GM12864 (cell line): ENCODE data around the gene FAM136A.

ENCODE experiments used
- DNase-seq: peaks from one replicate; pipeline ENCODE4 v3.0.0-alpha.2; 2011; ENCODE audit warnings: low read depth
- H3K4me3 ChIP-seq: 2 replicates; pipeline ENCODE4 v1.5.1; 2011; ENCODE audit warnings: mild to moderate bottlenecking, low read depth, low read length, control low read depth
- CTCF ChIP-seq: IDR thresholded peaks from 2 replicates; pipeline ENCODE4 v1.5.1; 2011; ENCODE audit warnings: low read depth, mild to moderate bottlenecking, moderate library complexity, low read length, control low read depth, inconsistent platforms; ENCODE audit errors: missing control alignments

Gene FAM136A

GRCh38 chr2:70261501-70261900 lies 40.4 kb downstream of the FAM136A start:
- H3K4me3 ChIP-seq = no peak overlapping the region
- no peak for DNase-seq
- no peak for TF ChIP-seq CTCF

DNA sequence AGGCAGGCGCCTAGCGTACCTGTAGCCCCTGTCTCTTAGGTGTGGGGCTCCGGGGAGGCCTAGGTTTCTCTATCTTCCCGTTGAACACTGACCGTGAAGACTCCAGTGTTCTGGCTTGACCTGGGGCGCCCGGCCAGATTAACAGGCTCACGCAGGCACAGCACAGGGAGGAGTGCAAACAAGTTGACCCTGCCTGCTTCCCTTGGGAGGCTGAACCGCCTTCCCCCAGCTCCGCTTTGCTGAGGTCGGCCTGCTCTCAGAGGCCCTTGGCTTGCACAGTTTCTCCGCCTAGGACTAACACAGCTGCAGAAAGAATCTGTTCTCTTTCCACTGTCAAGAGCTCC lies 43.4 kb downstream of the FAM136A start:
- DNase-seq = no peak
- TF ChIP-seq CTCF = no peak

DNA sequence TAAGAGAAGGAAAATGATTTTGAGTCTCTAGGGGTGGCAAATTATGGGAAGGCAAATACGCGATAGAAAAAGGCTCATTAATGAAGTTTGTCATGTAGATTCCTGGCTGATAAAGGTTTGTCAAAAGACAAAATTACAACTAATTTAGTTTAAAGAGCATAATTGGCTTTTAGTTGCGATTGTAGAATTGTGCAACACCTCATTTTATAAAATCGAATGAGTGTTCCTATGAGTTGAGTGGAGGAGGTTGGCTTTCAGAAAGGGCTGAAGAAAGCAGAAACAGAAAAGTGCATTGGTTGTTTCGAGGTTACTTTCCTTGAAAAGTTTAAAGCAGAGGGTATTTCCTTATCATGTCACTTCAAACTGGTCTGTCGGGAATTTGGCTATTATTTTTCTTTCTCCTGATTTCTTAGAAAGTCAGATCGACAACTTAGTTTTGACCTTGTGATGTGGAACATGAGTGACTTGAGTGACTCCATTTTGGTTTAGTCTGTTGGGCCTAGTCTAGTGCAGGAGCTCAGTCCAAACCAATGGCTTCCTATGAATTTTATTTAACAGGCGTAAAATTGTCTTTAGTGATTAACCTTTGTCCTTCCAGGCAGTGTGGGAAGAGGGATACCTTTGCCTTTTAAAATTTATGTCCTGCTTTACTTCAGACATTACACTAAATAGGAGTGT lies 46.1 kb downstream of the FAM136A start:
- no peak overlapping the region for H3K4me3 ChIP-seq
- no peak for DNase-seq
- TF ChIP-seq CTCF = no peak

More for the DNA sequence above, 43.4 kb downstream of the FAM136A start:
- H3K4me3 ChIP-seq = peak overlapping the region; percentile 96

DNA sequence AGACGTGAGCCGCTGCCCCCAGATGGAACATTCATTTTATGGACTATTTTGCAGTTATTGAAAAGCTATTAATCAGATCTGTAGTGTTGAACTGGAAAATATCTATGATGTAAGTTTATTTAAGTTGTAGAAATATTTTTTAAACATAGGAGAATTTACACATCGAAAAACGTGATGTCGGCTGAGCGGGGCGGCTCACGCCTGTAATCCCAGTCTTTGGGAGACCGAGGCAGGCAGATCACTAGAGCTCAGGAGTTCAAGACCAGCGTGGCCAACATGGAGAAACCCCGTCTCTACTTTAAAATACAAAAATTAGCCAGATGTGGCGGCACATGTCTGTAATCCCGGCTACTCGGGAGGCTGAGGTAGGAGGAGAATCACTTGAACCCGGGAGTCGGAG lies 51.4 kb downstream of the FAM136A start:
- no peak for TF ChIP-seq CTCF
- DNase-seq = no peak
- H3K4me3 ChIP-seq = no peak overlapping the region

DNA sequence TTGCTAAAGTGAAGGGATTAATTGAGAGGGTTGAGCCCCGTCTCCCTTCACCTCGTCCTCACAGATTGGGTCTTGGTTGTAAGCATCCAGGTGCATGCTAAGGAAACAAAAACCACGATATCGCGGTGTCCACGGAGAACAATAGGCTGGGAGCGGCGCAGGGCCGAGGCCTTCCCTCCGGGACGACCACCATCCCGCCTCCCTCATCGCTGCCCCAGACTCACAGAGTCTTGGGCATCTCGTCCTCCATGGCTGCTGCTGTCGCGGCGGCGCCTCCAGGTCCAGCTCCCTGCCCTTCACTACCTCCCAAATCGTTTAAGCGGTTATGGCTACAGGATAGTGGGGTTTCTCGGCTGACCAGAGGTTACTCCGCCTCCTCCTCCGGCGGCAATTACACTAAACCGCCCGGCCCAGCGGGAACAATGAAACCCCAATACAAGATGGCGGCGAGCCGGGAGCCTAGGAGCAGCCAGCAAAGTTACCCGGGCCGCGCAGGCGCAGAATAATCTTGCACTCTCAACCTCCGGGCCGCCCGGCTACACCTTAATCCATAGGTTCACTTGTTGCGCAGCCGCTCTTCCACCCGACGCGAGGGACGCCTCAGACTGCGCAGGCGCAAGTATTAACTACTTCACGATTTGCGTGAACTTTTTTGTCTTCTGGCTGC lies 53.6 kb downstream of the FAM136A start, which contains the start of gene TIA1:
TIA1 (minus strand) TSS at position 448 of the 667 bp plus-strand sequence; CDS start at position 250, 198 bp downstream.
- peak within 1 kb of the TSS; percentile 93 for H3K4me3 ChIP-seq
- peak; percentile 95 for DNase-seq
- TF ChIP-seq CTCF = no peak

DNA sequence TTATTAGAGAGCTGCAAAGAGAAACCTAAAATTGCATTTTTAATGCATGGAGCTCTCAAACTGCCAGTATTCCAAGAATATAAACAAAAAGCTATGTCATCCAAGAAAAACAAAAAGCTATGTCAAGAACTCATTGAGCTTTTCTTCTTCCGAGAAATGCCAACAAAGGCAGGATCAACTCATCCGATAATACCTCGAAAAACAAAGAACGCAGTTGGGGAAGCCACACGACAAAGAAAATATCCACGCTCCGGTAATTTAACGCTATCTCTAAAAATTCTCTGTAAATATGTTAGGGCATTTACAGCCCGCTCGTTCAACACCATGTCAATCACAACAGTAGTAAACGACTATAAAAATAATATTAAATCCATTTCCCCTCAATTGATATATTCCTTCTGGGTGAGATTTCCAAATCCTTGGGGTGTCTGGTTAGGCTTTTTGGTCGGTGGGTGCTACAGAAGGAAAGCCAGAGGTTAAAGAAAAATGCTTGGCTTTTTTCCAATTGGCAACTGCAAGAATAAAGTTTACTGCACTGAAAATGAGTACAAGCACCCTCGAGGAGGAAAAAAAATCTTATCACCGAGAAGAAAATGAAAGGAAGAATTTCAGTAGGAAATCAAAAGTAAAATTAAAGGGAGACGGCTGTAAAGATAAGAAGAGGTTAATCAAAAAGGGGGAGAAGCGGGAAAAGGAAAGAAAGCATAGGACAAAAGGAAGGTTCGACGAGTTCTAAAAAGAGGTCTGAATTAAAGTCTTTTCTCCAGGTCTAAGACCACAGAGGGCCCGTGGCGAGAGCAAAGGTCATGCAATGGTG lies 54.3 kb downstream of the FAM136A start:
- H3K4me3 ChIP-seq = peak overlapping the region; percentile 93
- TF ChIP-seq CTCF = no peak
- no peak for DNase-seq
